Lower leg skin (tissue), 3 donors: ENCODE results near the gene PAIP2.

ENCODE experiments used
- CTCF ChIP-seq, 3 donors: fragments of 450-650 bp; IDR thresholded peaks; one replicate each; pipeline ENCODE4 v1.5.1; 2016; ENCODE audit warnings: antibody characterized with exemption in 3 of 3, mild to moderate bottlenecking in 3 of 3, moderate library complexity in 2 of 3
- POLR2A ChIP-seq, 2 donors: fragments of 450-650 bp; IDR thresholded peaks; one replicate each; pipeline ENCODE4 v1.6.1; 2016 to 2017; ENCODE audit warnings: antibody characterized with exemption in 2 of 2, mild to moderate bottlenecking in 1 of 2, moderate library complexity in 1 of 2

- no peak for TF ChIP-seq CTCF (IDR thresholded peaks at IDR 0.05)
- TF ChIP-seq POLR2A (IDR thresholded peaks at IDR 0.05), result no peak
These were observed 62.3 kb downstream of the PAIP2 start, which contains the start of gene SPATA24 for GRCh38 chr5:139403787-139404483.
